HCT116 (cell line): ENCODE data around the gene RBM20. TPM values are rescaled to one million over a fixed set of nuclear protein-coding genes. Genes with fewer than 3 reads are reported as not detected.

Experiments used
- ATAC-seq: fragments of 200-7000 bp; cut with Tn5 transposase; 2 replicates; pipeline ENCODE4 v1.9.1; 2020; ENCODE audit warnings: mild to moderate bottlenecking, moderate library complexity
- BruUV-seq: library from RNA; stranded (reverse); fragments of 400-500 nt; replicated peaks from 2 replicates; lab custom pipeline; 2021; lab: Mats Ljungman, UMichigan
- CTCF ChIA-PET: fragments of 300-600 bp; sonication (Branson Sonifier 250); formaldehyde crosslinking; loops from one replicate; lab custom pipeline; 2021; ENCODE audit warnings: antibody characterized with exemption; lab: Charles Lee
- POLR2A ChIA-PET: fragments of 300-600, 350-600 bp; sonication (Branson Sonifier 250); formaldehyde crosslinking; loops from one replicate; lab custom pipeline; 2021; ENCODE audit warnings: antibody characterized with exemption; lab: Charles Lee
- RAD21 ChIA-PET, 2 experiments: fragments of 300-600 bp; sonication (Branson Sonifier 250); formaldehyde crosslinking; loops; one replicate each; lab custom pipeline; 2023; ENCODE audit warnings: low total read pairs in 2 of 2; ENCODE audit not compliant: uncharacterized antibody in 2 of 2, unreplicated experiment in 2 of 2, low non-redundant PET in 1 of 2; lab: Charles Lee
- DNase-seq: peaks from one replicate; pipeline ENCODE4 v3.0.0-alpha.2; 2010; ENCODE audit warnings: low read depth, low spot score
- H2AFZ ChIP-seq: fragments of 200-600 bp; shearing (Covaris generic), sonication (generic); 2 replicates; pipeline ENCODE4 v1.6.1; 2017; ENCODE audit warnings: low read depth, mixed run types, mixed read lengths, antibody characterized with exemption, low read length; ENCODE audit not compliant: poor library complexity, severe bottlenecking
- H3K27ac ChIP-seq: 2 replicates; pipeline ENCODE4 v1.5.1; 2012; ENCODE audit warnings: low read depth, low read length
- H3K27me3 ChIP-seq: fragments of 200-600 bp; sonication (generic); 2 replicates; pipeline ENCODE4 v1.6.1; 2016; ENCODE audit warnings: mixed run types, low read length, mixed read lengths; ENCODE audit not compliant: insufficient read depth
- H3K36me3 ChIP-seq, 2 experiments: fragments of 200-500 bp in 1 of 2; fragments of 200-600 bp in 1 of 2; sonication (Bioruptor generic) in 1 of 2; sonication (generic) in 1 of 2; 2 replicates each; pipeline versions ENCODE4 v1.5.1 to v1.6.1; 2014 to 2016; ENCODE audit warnings: low read length in 2 of 2, inconsistent platforms in 1 of 2, mixed read lengths in 1 of 2, mixed run types in 1 of 2; ENCODE audit not compliant: insufficient read depth in 2 of 2, control insufficient read depth in 1 of 2
- H3K4me1 ChIP-seq, 2 experiments: fragments of 200-600 bp in 1 of 2; sonication (generic) in 1 of 2; 2 replicates each; pipeline versions ENCODE4 v1.5.1 to v1.6.1; 2012 to 2017; ENCODE audit warnings: low read length in 2 of 2, inconsistent platforms in 1 of 2, mild to moderate bottlenecking in 1 of 2, mixed read lengths in 1 of 2, mixed run types in 1 of 2, moderate library complexity in 1 of 2; ENCODE audit not compliant: insufficient read depth in 2 of 2, control insufficient read depth in 1 of 2
- H3K4me2 ChIP-seq: fragments of 200-600 bp; sonication (generic); 2 replicates; pipeline ENCODE4 v1.6.1; 2017; ENCODE audit warnings: mixed run types, low read length, mixed read lengths
- H3K4me3 ChIP-seq, 2 experiments: fragments of 200-600 bp in 1 of 2; sonication (generic) in 1 of 2; replicated peaks in 1 of 2; 2 replicates each; pipeline ENCODE4 v1.5.1; 2011 to 2016; ENCODE audit warnings: low read length in 2 of 2, control low read depth in 1 of 2, low read depth in 1 of 2, mild to moderate bottlenecking in 1 of 2, mixed read lengths in 1 of 2, mixed run types in 1 of 2
- H3K79me2 ChIP-seq: fragments of 200-600 bp; sonication (generic); 2 replicates; pipeline ENCODE4 v1.6.1; 2017; ENCODE audit warnings: mild to moderate bottlenecking, mixed run types, low read length, moderate library complexity, mixed read lengths; ENCODE audit not compliant: insufficient read depth
- H3K9ac ChIP-seq: fragments of 200-600 bp; sonication (generic); 2 replicates; pipeline ENCODE4 v1.6.1; 2016; ENCODE audit warnings: low read length, mixed read lengths
- H3K9me2 ChIP-seq: fragments of 200-600 bp; sonication (generic), shearing (Covaris generic); 2 replicates; pipeline ENCODE4 v1.6.1; 2017; ENCODE audit warnings: mixed run types, mild to moderate bottlenecking, moderate library complexity; ENCODE audit not compliant: insufficient read depth
- H3K9me3 ChIP-seq, 2 experiments: fragments of 200-500 bp in 1 of 2; fragments of 200-600 bp in 1 of 2; sonication (Bioruptor generic) in 1 of 2; sonication (generic) in 1 of 2; 2 replicates each; pipeline ENCODE4 v1.6.1; 2014 to 2017; ENCODE audit warnings: low read length in 2 of 2, mixed read lengths in 2 of 2, inconsistent platforms in 1 of 2, low read depth in 1 of 2, mild to moderate bottlenecking in 1 of 2, mixed run types in 1 of 2, moderate library complexity in 1 of 2; ENCODE audit not compliant: control insufficient read depth in 1 of 2, insufficient read depth in 1 of 2
- H4K20me1 ChIP-seq: fragments of 200-600 bp; sonication (generic), shearing (Covaris generic); 2 replicates; pipeline ENCODE4 v1.6.1; 2017; ENCODE audit warnings: mixed run types, mild to moderate bottlenecking, moderate library complexity; ENCODE audit not compliant: insufficient read depth
- ATF3 ChIP-seq: IDR thresholded peaks from 2 replicates; pipeline ENCODE4 v1.6.1; 2012
- CEBPB ChIP-seq: IDR thresholded peaks from 2 replicates; pipeline ENCODE4 v1.6.1; 2012; ENCODE audit warnings: low read depth
- ELF1 ChIP-seq: IDR thresholded peaks from 2 replicates; pipeline ENCODE4 v1.6.1; 2012; ENCODE audit warnings: low read depth, borderline replicate concordance
- EZH2 ChIP-seq: fragments of 200-600 bp; sonication (generic); IDR thresholded peaks from 2 replicates; pipeline ENCODE4 v1.6.1; 2017; ENCODE audit warnings: antibody characterized with exemption, mixed run types
- EZH2phosphoT487 ChIP-seq: fragments of 200-600 bp; IDR thresholded peaks from 2 replicates; pipeline ENCODE4 v1.6.1; 2018; ENCODE audit warnings: antibody characterized with exemption, borderline replicate concordance
- FOSL1 ChIP-seq: IDR thresholded peaks from 2 replicates; pipeline ENCODE4 v1.6.1; 2012; ENCODE audit warnings: low read depth
- JUND ChIP-seq: IDR thresholded peaks from 2 replicates; pipeline ENCODE4 v1.6.1; 2012
- MAX ChIP-seq: IDR thresholded peaks from 2 replicates; pipeline ENCODE4 v1.6.1; 2012
- POLR2A ChIP-seq: IDR thresholded peaks from 2 replicates; pipeline ENCODE4 v1.7.0; 2011; ENCODE audit warnings: borderline replicate concordance; ENCODE audit not compliant: insufficient read depth, insufficient read length; ENCODE audit errors: extremely low read depth
- RAD21 ChIP-seq: IDR thresholded peaks from 2 replicates; pipeline ENCODE4 v1.6.1; 2012; ENCODE audit warnings: low read depth, mild to moderate bottlenecking
- SIN3A ChIP-seq: IDR thresholded peaks from 2 replicates; pipeline ENCODE4 v1.6.1; 2012; ENCODE audit warnings: low read depth
- SP1 ChIP-seq: IDR thresholded peaks from 2 replicates; pipeline ENCODE4 v1.6.1; 2012; ENCODE audit warnings: low read depth
- SRF ChIP-seq: IDR thresholded peaks from 2 replicates; pipeline ENCODE4 v1.6.1; 2012; ENCODE audit warnings: low read depth
- TCF7L2 ChIP-seq: IDR thresholded peaks from 2 replicates; pipeline ENCODE4 v1.7.0; 2011; ENCODE audit warnings: borderline replicate concordance, inconsistent platforms; ENCODE audit not compliant: insufficient read depth, insufficient read length; ENCODE audit errors: extremely low read depth
- YY1 ChIP-seq: IDR thresholded peaks from 2 replicates; pipeline ENCODE4 v1.6.1; 2011; ENCODE audit warnings: low read length, low read depth, moderate library complexity, mild to moderate bottlenecking; ENCODE audit not compliant: insufficient replicate concordance; ENCODE audit errors: extremely low read depth
- ZBTB33 ChIP-seq: IDR thresholded peaks from 2 replicates; pipeline ENCODE4 v1.6.1; 2011; ENCODE audit warnings: mild to moderate bottlenecking, low read length, moderate library complexity; ENCODE audit not compliant: insufficient replicate concordance; ENCODE audit errors: extremely low read depth
- ZFX ChIP-seq: fragments of 450-650 bp; IDR thresholded peaks from 2 replicates; pipeline ENCODE4 v1.6.1; 2017
- intact Hi-C: fragments of 100-400 bp; cut with micrococcal nuclease; formaldehyde crosslinking; loops from 2 replicates; pipeline ENCODE4 v1.10.0; 2022
- total RNA-seq: library from RNA; stranded (reverse); gene quantifications from one replicate; pipeline ENCODE4 v1.2.1, GENCODE V29; 2021; ENCODE audit not compliant: unreplicated experiment

Gene RBM20
- total RNA-seq, 1 experiment from 2014 or later = 2.0 TPM

GRCh38 chr10:110870823-110871297 is 226.7 kb downstream of the RBM20 start:
- peak overlapping the region in 1 of 2 experiments; percentile 67; a peak in 1 of 4 replicates for H3K4me3 ChIP-seq
- CTCF ChIA-PET = interaction anchor here (1.0 to 1.3 kb wide), 2 partner anchors 11 to 22 kb away, joined by 3 to 5 read pairs; no protein-coding TSS in a partner anchor
- intact Hi-C loops = loop anchor here (1.0 kb wide), 1 partner anchor 125 kb away; no protein-coding TSS in a partner anchor

More at GRCh38 chr10:110870823-110871297, 226.7 kb downstream of the RBM20 start:
- Histone ChIP-seq H3K27ac (peak overlapping the region; percentile 42), H3K9me2 (no peaks in the 10 kb centered on the region), H2AFZ (no peak overlapping the region), H3K79me2 (no peaks in the 10 kb centered on the region), H3K4me1 (peaks cover 17 to 26% of the 10 kb centered on the region in 2 experiments; a peak in 3 of 4 replicates), H3K9ac (peak overlapping the region; percentile 68), H3K27me3 (no peaks in the 10 kb centered on the region), H3K9me3 (no peaks in the 10 kb centered on the region), H3K4me2 (peak overlapping the region; percentile 88), H3K36me3 (no peaks in the 10 kb centered on the region), H4K20me1 (no peaks in the 10 kb centered on the region)
- ChIA-PET POLR2A (interaction anchor here (1.0 to 1.3 kb wide), 5 partner anchors 9 to 48 kb away, joined by 3 to 8 read pairs (median 5); partner anchors contain the start of genes BBIP1 and SHOC2), RAD21 (no interaction called here)
- DNase-seq (no peak), ATAC-seq (no peak)
- no peak for TF ChIP-seq SP1
- TF ChIP-seq CEBPB = no peak
- TF ChIP-seq SRF = no peak
- TF ChIP-seq ELF1 = no peak
- no peak for TF ChIP-seq MAX
- no peak for TF ChIP-seq POLR2A
- TF ChIP-seq TCF7L2 = no peak
- TF ChIP-seq RAD21 = no peak
- no peak for TF ChIP-seq SIN3A
- TF ChIP-seq FOSL1 = no peak
- no peak for TF ChIP-seq JUND
- TF ChIP-seq ATF3 = no peak
- no peak for TF ChIP-seq EZH2
- TF ChIP-seq EZH2phosphoT487 = no peak
- TF ChIP-seq ZBTB33 = no peak
- no peak for TF ChIP-seq ZFX
- no peak for TF ChIP-seq YY1
- no TSS peak for BruUV-seq
